GM12891 (cell line): ENCODE results near the gene CD300LG.

ENCODE experiments used
- PAX5 ChIP-seq: IDR thresholded peaks from 2 replicates; pipeline ENCODE4 v1.6.1; 2011; ENCODE audit warnings: low read length, moderate library complexity, mild to moderate bottlenecking; ENCODE audit not compliant: insufficient read depth, severe bottlenecking
- POLR2A ChIP-seq: IDR thresholded peaks from 2 replicates; pipeline ENCODE4 v1.6.1; 2011; ENCODE audit warnings: low read depth, low read length, control low read depth
- POLR2AphosphoS5 ChIP-seq: IDR thresholded peaks from 2 replicates; pipeline ENCODE4 v1.6.1; 2011; ENCODE audit warnings: low read depth, low read length, control low read depth
- POU2F2 ChIP-seq: IDR thresholded peaks from 2 replicates; pipeline ENCODE4 v1.6.1; 2011; ENCODE audit warnings: low read depth, mild to moderate bottlenecking, control low read depth, low read length, moderate library complexity
- SPI1 ChIP-seq: IDR thresholded peaks from 2 replicates; pipeline ENCODE4 v1.6.1; 2011; ENCODE audit warnings: low read depth, low read length, control low read depth
- TAF1 ChIP-seq: IDR thresholded peaks from 2 replicates; pipeline ENCODE4 v1.6.1; 2011; ENCODE audit warnings: low read depth, low read length, control low read depth

DNA sequence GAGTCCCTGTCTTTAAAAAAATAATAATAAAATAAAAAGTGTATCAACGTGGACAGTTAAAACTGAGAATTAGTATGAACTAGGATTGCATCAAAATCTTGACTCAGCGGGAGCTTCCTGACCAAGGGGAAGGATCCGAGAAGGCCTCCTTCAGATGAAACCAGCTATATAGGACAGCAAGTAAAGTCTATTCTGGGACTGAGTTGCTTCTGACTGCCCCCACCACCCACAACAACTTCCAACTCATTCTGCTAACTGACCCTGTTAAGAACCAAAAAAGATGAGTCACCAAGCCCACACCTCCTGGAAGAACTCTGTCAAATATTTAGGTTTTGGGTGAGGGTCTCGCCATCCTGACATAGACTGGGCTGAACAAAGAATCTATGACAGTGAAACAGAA lies 38.9 kb upstream of the CD300LG start:
- no peak for TF ChIP-seq POLR2AphosphoS5
- TF ChIP-seq POLR2A = no peak
- TF ChIP-seq TAF1 = no peak
- no peak for TF ChIP-seq PAX5
- no peak for TF ChIP-seq SPI1
- TF ChIP-seq POU2F2 = no peak
